RPMI7951 (cell line): Measurements from ENCODE around the gene CPT2. TPM values are rescaled to one million over a fixed set of nuclear protein-coding genes. Genes with fewer than 3 reads are reported as not detected.

ENCODE experiments used
- DNase-seq: peaks from one replicate; pipeline ENCODE4 v3.0.0-alpha.2; 2012; ENCODE audit warnings: low read depth
- total RNA-seq: library from RNA; depleted of rRNA; stranded (reverse); fragments of >200 nt; shearing (Covaris generic); gene quantifications from 2 replicates; pipeline ENCODE4 v1.2.3, GENCODE V29; 2014; rRNA removed

Gene CPT2
- total RNA-seq, 1 experiment from 2014 or later, result 17.4 TPM

DNA sequence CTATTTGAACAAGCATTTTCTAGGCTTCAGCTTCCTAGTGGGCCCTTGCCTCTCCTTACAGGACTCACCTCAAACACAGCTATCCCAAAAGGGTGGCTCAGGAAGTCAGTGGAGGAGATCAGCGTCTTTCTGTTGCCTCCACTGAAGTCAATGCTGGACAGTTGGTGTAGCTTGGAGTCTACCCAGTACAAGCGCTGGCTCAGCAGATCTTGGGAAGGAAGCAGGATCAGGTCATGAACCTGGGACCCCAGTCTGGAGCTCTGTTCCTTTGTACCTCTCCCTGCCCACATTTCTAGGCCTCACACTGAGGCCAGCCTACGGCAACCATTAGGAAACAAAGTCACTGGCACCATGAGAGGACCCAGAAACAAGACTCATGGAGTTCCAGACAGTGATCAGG, 65.4 kb downstream of the CPT2 start:
- no peak for DNase-seq

Other genes starting within 250 kb of the CPT2 start
- gene PODN, start 134.6 kb upstream of the CPT2 start, total RNA-seq, result 0.36 TPM in 1 of 2 replicates, not detected in the other
- gene SLC1A7, start 54.2 kb upstream of the CPT2 start, total RNA-seq, result not detected in 2 replicates
- gene CZIB, start 23.8 kb downstream of the CPT2 start, total RNA-seq, result 42.6 and 53.5 TPM in 2 replicates
- gene MAGOH, start 41.7 kb downstream of the CPT2 start, total RNA-seq, result 44.5 and 61.4 TPM in 2 replicates
- 35.4 and 39.2 TPM in 2 replicates for gene LRP8, start 131.2 kb downstream of the CPT2 start, total RNA-seq